Chondrocyte (in vitro differentiated cells): ENCODE results near the gene NAGPA. TPM values are rescaled to one million over a fixed set of nuclear protein-coding genes. Genes with fewer than 3 reads are reported as not detected.

ENCODE experiments used
- DNase-seq: peaks from one replicate; pipeline ENCODE4 v3.0.0; 2021; ENCODE audit warnings: mixed read lengths, low spot score
- H3K27ac Mint-ChIP-seq: one replicate; pipeline ENCODE4 v1.8.0; 2021; ENCODE audit warnings: mild to moderate bottlenecking, moderate library complexity, mixed read lengths; ENCODE audit not compliant: unreplicated experiment
- H3K27me3 Mint-ChIP-seq: 2 replicates; pipeline ENCODE4 v1.8.0; 2021; ENCODE audit warnings: low read depth, mixed read lengths
- H3K36me3 Mint-ChIP-seq: 2 replicates; pipeline ENCODE4 v1.8.0; 2021; ENCODE audit warnings: low read depth, mixed read lengths
- H3K4me1 Mint-ChIP-seq: 2 replicates; pipeline ENCODE4 v1.8.0; 2021; ENCODE audit warnings: low read depth, mild to moderate bottlenecking, mixed read lengths
- H3K4me3 Mint-ChIP-seq: one replicate; pipeline ENCODE4 v1.8.0; 2021; ENCODE audit warnings: mild to moderate bottlenecking, moderate library complexity, mixed read lengths; ENCODE audit not compliant: unreplicated experiment
- H3K9me3 Mint-ChIP-seq: 2 replicates; pipeline ENCODE4 v1.8.0; 2021; ENCODE audit warnings: low read depth, mixed read lengths
- total RNA-seq: library from RNA; stranded (reverse); gene quantifications from 3 replicates; pipeline ENCODE4 v1.2.1, GENCODE V29; 2021
- TF ChIP-seq, protein P1 (sequence below): fragments of 200-600 bp; sonication (generic); IDR thresholded peaks from 2 replicates; pipeline ENCODE4 v1.5.0; 2021; ENCODE audit warnings: antibody characterized with exemption, mild to moderate bottlenecking, moderate library complexity

The NAGPA gene
- total RNA-seq, 1 donor from 2014 or later = 11.3 TPM

DNA sequence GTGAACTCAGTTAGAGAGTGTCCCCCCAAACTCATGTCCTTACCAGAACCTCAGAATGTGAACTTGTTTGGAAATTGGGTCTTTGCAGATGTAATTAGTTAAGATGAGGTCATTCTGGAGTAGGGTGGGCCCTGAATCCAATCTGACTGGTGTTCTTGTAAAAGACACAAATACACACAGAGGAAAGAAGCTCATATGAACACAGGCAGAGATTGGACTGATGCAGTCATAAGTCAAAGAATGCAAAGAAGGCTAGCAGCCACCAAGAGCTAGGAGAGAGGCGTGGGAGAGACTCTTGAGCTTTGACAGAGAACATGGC, 2.1 kb upstream of the NAGPA start:
- Mint-ChIP-seq H3K9me3 (no peaks in the 10 kb centered on the region), H3K36me3 (no peaks in the 10 kb centered on the region), H3K27me3 (peaks cover 8% of the 10 kb centered on the region), H3K4me1 (peaks cover 16% of the 10 kb centered on the region), H3K27ac (no peak overlapping the region), H3K4me3 (no peak overlapping the region)
- DNase-seq = no peak
- TF ChIP-seq, protein P1, sequence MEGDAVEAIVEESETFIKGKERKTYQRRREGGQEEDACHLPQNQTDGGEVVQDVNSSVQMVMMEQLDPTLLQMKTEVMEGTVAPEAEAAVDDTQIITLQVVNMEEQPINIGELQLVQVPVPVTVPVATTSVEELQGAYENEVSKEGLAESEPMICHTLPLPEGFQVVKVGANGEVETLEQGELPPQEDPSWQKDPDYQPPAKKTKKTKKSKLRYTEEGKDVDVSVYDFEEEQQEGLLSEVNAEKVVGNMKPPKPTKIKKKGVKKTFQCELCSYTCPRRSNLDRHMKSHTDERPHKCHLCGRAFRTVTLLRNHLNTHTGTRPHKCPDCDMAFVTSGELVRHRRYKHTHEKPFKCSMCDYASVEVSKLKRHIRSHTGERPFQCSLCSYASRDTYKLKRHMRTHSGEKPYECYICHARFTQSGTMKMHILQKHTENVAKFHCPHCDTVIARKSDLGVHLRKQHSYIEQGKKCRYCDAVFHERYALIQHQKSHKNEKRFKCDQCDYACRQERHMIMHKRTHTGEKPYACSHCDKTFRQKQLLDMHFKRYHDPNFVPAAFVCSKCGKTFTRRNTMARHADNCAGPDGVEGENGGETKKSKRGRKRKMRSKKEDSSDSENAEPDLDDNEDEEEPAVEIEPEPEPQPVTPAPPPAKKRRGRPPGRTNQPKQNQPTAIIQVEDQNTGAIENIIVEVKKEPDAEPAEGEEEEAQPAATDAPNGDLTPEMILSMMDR = no peak

DNA sequence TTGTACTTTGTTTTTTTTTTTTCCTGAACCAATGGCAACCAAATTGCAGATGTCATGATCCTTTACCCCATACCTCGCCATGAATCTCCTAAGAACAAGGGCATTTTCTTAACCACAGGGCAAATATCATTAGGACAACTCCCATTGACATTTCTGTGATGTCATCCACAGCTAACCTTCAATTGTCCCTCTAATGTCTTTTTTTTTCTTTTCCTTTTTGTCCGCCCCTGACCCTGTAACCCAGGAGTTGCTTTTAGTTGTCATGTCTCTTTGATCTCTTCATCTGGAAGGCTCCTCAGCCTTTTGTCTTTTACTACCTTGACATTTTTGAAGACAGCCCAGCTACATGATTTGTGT, 410 bp upstream of the NAGPA start:
- Mint-ChIP-seq H3K4me1 (peaks cover 16% of the 10 kb centered on the region), H3K4me3 (peak overlapping the region; percentile 85), H3K36me3 (peaks cover under 1% of the 10 kb centered on the region), H3K27ac (peak overlapping the region; percentile 89), H3K27me3 (no peaks in the 10 kb centered on the region), H3K9me3 (no peaks in the 10 kb centered on the region)
- TF ChIP-seq, protein P1 = no peak
- DNase-seq = no peak

DNA sequence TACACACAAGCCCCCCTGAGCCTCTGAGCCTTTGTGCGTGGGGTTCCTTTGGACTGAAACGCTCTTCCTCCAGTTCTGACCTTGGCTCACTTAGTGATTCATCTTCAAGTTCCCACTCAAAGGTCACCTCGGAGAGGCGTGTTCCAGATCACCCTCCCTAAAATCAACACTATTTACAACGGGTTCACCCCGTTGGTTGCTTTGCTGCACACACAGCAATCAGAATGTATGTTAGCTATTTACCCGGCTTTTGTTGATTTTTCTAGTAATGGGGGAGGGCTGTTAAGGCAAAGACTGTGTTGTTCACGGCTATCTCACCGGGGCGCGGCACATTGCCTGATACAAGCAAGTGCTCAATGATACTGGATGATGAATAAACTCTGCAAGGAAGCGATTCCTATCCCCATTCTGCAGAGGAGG, 977 bp downstream of the NAGPA start:
- no peak for DNase-seq
- peak overlapping the region; percentile 41 for H3K27ac Mint-ChIP-seq
- H3K36me3 Mint-ChIP-seq = peaks cover 3% of the 10 kb centered on the region
- peak overlapping the region; percentile 85 for H3K4me3 Mint-ChIP-seq
- peaks cover 16% of the 10 kb centered on the region for H3K4me1 Mint-ChIP-seq
- H3K27me3 Mint-ChIP-seq = no peaks in the 10 kb centered on the region
- no peaks in the 10 kb centered on the region for H3K9me3 Mint-ChIP-seq
- TF ChIP-seq, protein P1 = no peak

DNA sequence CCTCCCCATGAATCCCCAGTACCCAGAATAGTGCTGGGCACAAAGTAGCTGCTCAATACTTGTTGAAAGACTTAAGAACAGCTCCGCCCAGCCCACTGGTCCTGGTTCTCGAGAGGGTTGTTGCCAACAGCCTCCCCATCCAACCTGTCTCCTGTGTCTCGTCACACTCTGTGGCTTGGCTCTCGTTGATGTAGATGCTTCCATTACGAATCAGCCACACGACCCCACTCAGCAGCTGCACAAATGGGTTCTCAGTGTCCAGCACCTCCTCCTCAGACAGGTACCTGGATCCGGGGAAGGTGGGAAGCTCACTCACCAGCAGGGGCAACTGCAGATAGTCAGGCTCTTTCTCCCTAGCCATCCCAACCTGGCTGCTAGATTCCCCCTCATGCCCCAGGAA, 2.1 kb downstream of the NAGPA start:
- H3K27ac Mint-ChIP-seq = no peak overlapping the region
- peaks cover 3% of the 10 kb centered on the region for H3K36me3 Mint-ChIP-seq
- no peak overlapping the region for H3K4me3 Mint-ChIP-seq
- H3K4me1 Mint-ChIP-seq = peaks cover 16% of the 10 kb centered on the region
- no peaks in the 10 kb centered on the region for H3K9me3 Mint-ChIP-seq
- no peak for DNase-seq
- no peaks in the 10 kb centered on the region for H3K27me3 Mint-ChIP-seq
- TF ChIP-seq, protein P1 = no peak

DNA sequence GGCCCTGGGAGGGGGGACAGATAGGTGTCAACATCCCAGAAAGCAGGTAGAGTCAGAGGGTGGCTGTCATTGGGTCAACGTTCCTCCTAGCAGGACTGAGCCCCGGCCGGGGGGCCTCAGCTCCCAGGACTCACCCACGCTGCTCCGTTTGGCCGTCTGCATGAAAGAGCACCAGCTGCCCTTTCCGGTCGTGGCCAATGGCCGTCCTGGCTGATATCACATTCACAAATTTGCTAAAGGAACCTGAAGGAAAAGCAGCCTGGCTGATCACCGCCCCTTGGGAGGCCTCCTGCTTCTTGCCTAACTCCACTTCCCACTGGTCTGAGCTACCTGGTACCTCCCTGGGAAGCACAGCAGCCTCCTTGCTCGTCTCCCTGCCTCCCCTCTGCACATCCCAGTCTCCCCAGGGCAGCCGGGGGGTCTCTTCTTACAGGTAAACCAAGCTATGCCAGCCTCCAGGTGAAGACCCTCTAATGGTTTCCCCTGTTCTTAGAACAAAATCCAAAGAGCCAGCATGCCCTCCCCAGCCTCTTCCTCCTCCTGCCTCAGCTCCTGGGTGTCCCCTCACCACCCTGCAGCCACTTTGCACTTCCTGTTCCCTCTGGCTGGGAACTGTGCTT, 3.4 kb downstream of the NAGPA start:
- Mint-ChIP-seq H3K9me3 (no peaks in the 10 kb centered on the region), H3K27me3 (no peaks in the 10 kb centered on the region), H3K27ac (no peak overlapping the region), H3K4me3 (no peak overlapping the region), H3K4me1 (peaks cover 16% of the 10 kb centered on the region), H3K36me3 (peaks cover 3% of the 10 kb centered on the region)
- TF ChIP-seq, protein P1 = no peak
- DNase-seq = no peak
